ENCODE data around the gene SLC1A3.
A peak's percentile ranks its signal among the peaks of the same experiment; 100 is the strongest.

The SLC1A3 gene

DNA sequence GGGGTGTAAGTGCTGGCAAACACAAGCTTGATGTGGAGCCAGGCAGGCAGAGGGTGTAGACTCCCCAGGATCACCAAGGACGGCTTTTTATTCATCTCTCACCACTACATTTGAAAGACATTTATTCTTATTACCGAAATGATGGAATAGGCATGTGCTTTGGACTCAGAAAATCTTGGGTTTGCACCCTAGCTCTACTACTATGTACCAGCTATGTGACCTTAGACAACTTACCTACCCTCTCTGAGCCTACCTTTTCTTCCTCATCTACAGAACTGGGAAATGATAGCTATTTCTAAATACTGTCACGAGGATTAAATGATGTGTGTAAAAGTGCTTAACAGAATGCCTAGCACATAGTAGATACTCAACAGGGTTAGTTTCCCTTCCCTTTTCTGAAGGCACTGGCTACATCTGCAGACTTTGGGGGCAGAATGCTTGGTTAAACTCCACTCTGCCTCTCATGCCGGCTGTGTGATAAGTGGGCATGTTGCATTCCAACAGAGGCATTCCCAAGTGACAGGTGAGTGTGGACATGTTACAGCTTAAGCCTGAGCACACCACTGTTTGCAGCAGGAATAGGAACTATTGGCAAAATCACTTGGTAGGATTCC is 94.8 kb downstream of the SLC1A3 start:
- Histone ChIP-seq H3K4me3 (no peak overlapping the region), H3K27ac (no peak overlapping the region)

DNA sequence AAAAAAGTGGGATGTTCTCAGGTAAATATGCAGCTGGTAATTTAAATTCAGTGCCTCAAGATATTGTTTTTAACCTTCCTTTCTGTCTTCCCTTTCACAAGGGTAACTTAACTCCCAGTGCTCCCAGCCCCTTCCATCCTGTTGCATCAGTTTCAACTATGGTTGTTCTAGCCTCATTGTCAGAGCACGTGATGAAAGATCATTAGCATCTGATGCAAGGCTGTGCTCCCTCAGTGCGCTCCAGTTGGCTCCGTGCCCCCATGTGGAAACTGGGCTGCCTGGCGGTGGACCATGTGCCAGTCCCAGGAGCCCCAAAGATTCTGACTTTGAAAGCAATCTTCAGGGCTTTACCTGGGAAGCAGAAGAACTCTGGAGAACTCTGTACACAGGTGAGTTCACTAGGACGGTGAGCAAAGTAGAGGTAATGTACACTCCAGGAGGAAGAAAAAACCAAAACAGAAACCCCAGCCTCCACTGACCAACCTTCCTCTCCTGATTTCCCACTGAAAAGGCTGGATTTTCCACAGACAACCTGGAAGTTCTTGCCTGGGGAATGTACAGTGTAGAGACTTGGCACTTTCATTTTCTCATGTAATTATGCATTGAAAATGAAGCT is 96.9 kb downstream of the SLC1A3 start:
- Histone ChIP-seq H3K27ac (no peak overlapping the region), H3K4me3 (no peak overlapping the region)

DNA sequence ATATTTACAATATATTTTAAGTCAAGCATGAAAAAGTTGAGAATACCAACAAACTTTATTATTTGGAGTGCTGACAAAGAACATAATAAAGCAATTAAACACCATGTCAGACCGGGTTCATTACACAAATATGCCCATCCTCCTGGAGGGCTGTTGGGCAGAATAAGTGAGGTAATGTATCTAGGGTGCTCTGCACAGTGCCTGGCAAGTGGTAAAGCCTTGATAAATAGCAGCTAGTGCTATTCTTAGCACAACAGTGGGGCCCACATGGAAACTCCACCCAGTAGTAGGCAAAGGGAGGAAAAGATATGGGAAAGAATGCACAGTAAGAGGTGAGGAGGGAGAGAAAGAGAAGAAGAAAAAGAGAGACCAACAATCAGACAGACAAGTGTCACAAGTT is 97.7 kb downstream of the SLC1A3 start:
- Histone ChIP-seq H3K4me3 (no peak overlapping the region), H3K27ac (no peak overlapping the region)

DNA sequence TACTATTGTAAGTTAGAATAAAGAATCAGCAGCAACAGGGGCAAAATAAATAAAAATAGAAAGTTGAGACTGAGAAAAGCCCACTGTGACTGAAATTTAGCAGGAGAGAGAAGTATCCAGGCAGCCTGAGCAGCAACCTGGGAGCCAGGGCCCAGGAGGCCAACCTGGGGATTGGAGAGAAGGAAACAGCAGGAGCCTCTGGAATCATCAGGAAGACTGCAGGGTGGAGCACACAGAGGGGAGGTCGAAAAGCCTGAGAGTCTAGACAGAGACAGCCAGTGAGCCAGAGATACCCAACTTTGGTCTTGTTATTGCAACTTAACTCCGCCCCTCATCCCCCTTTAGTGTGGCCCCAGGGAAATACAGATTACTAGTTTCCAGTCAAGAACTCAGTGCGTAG is 98.6 kb downstream of the SLC1A3 start:
- Histone ChIP-seq H3K27ac (no peak overlapping the region), H3K4me3 (no peak overlapping the region)

DNA sequence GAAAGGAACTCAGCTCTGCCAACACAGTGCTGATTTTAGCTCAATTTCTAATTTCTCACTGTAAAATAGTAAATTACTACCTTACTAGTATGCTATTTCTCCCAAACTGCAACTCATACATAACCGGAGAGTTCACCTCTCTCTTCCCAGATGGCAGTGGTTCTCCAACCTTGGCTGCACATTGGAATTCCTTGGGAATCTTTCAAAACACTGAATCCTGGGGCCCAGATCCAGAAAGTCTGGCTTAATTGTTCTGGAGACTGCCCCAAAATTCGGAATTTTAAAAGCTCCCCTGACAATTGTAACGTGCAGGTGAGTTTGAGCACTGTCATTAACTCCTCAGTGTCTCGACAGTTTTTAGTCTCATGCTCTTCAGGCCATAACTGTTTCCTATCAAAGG is 100.3 kb downstream of the SLC1A3 start:
- Histone ChIP-seq H3K27ac (no peak overlapping the region), H3K4me3 (no peak overlapping the region)

DNA sequence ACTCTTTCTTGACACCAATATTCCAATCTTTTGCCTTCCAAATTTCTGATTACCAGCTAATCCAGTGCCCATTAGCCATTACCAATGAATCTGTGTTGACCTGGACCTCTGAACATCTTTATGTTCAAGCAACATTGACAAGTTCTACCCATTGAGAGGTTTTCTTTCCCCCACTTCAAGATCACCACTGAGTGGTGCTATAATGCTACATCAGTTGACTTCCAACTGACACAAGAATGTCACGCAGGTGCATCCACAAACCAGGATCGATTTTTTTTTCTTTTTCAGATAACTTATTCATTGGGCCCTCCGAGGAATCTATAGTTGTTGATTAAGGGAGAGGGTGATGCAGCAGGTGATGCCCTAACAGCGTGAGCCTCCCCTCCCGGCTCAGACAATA is 102.6 kb downstream of the SLC1A3 start:
- H3K4me3 ChIP-seq, result no peak overlapping the region
- no peak overlapping the region for H3K27ac ChIP-seq

DNA sequence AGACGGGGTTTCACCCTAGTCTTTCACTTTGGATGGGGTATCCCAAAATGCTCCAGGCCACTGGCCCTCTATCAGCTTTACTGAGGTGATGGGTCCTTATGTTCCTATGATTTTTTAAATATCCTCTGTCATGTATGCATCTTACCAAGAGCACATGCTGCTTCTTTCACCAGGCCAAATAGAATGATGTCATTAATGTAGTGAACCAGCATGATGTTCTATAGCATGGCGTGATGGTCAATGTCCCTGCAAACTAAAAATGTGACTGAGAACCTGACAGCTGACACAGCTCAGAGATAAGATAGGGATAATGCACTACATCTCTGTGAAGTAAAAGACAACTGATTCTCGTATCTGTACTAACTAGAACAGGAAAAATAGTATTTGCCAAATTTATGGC is 103.6 kb downstream of the SLC1A3 start:
- H3K4me3 ChIP-seq, result no peak overlapping the region
- no peak overlapping the region for H3K27ac ChIP-seq

DNA sequence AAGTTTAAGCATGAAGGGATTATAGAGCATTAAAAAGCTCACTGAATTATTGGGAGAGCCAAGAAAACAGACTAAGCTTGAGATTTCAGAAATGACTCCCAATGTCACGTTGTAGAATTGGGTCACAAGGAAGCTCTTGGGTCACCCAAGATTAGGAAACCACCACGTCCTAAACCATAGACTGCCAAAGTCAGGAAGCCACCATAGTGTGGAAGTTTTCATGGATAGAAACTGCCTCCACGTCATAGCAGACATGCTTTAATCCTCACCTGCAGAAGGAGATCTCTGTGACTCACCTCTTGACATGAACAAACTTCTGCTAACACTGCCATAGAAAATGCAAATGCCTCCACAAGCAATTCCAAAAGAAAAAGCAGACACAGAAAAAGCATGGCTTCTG is 106.3 kb downstream of the SLC1A3 start:
- H3K4me3 ChIP-seq, result no peak overlapping the region
- no peak overlapping the region for H3K27ac ChIP-seq

DNA sequence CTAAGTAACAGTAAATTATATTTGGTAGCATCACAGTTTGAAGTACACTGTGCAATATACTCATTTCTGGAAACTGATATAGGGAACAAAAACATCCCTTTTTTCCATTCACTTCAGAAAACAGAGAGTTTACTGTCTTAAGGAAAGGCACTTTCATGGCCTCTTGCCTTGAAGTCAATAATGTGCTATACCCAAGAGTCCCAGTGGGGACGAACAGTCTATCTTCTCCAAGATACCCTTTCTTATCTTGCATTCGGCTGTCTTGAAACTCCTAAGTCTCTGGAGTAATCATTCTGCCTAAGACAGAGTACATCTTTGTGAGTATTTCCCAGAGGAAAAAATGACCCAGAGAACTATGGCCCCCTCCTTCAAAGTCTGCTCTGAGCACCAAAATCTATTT is 107.1 kb downstream of the SLC1A3 start:
- Histone ChIP-seq H3K27ac (no peak overlapping the region), H3K4me3 (no peak overlapping the region)

DNA sequence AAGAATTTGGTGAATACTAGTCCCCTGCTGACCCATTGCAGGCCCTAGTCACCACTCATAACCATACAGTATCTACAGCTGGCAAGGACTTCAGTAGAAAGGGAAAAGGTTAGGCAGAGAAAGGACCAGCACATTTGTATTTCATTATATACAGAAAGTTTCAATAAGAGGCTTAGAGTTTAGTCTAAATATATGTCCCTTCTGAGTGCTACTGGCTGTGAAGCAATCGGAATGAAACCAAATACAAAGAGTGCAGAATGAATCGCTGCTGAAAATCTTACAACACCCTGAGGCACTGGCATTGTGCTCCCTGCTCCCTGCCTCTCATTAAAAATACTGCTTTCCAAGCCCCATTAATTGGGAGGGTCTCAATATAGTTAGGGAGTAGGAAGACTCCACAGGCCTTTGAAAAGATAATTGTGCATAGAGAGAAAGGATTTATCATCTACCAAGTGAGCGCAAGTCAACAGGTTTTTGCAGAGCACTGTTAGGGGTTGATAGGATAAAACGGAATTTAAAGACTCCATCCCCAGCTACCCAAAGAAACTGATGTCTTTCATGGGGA is 110.8 kb downstream of the SLC1A3 start:
- no peak overlapping the region for H3K4me3 ChIP-seq

DNA sequence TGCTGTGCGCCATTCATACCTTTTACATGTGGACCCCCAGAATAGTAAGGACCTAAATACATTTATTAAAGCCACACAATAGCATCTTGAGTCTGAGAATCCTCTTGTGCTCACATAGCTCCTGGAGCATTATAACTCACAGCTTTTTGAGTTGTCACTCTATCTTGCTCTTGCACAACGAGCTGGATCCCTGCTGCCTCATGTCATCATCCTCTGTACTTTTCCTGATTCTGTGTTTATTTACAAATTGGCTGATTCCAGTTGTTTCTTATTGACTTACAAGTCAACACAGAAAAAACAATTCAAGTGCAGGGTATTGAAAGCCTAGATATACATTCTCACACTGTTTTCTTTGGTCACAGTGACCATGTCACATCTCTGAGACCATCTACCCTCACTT is 112.9 kb downstream of the SLC1A3 start:
- no peak overlapping the region for H3K4me3 ChIP-seq
- no peak overlapping the region for H3K27ac ChIP-seq

More for the DNA sequence above, 110.8 kb downstream of the SLC1A3 start:
- no peak overlapping the region for H3K27ac ChIP-seq

DNA sequence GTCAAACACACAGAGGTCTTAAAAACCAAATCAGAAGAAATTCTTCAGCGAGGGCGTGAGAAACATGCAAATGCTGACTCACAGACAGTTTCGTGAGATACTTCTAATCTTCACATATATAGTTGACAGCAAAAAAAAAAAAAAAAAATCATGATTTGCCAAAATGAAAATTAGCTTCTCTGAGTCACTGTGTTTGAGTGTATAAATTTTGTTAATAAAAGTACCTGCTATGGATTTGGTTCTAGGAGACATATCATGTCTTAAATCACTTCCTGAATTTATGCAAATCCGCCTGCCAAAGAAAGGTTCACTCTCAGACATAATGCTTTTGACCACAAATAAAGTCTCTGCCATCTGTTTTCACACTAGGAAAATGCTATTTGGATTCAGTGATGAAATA is 114.3 kb downstream of the SLC1A3 start:
- Histone ChIP-seq H3K4me3 (no peak overlapping the region), H3K27ac (no peak overlapping the region)

DNA sequence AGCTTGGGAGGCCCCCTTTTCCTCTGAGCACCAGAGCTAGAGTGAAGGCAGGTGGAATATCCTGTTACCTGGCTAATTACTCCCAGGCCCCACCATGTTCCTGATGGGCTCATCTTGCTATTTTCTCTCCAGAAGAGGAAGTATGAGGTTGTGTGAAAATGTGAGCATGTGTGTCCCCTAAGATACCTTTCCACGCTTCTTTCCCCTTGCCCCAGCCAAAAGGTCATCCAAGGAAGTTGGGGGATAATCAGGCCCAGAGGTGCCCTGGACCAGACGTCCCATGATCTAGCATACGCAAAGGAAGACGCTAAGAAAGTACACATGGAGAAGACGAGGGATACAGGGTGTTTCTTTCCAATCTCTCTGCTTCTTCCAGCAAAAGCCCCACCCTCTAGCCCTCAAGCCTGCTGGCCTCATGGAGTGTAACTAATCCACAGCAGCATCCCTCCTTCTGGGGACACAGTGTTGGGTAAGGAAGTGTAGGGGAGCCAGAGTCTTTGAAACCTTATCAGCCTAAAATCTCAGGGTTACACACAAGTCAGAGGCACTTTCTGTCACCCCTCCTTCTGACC is 115.3 kb downstream of the SLC1A3 start:
- Histone ChIP-seq H3K4me3 (no peak overlapping the region), H3K27ac (no peak overlapping the region)

DNA sequence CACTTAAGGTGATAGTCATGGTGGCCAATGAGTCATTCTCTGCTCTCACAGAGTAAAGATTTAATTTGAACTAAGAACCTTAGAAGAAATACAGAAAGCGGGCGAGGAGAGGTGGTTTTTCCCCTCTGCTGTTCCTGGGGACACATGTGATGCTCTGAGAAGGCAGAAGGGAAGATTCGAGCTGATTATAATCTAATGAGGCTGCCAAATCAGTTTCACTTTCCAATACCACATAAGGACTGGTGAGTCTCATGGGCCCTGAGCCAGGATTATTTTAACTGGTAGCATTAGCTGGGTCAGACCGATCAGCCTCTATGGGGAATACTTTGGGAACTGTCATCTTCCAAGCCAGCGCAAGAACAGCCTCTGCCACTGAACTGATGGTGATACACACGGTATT is 116.5 kb downstream of the SLC1A3 start:
- no peak overlapping the region for H3K4me3 ChIP-seq
- H3K27ac ChIP-seq, result no peak overlapping the region

DNA sequence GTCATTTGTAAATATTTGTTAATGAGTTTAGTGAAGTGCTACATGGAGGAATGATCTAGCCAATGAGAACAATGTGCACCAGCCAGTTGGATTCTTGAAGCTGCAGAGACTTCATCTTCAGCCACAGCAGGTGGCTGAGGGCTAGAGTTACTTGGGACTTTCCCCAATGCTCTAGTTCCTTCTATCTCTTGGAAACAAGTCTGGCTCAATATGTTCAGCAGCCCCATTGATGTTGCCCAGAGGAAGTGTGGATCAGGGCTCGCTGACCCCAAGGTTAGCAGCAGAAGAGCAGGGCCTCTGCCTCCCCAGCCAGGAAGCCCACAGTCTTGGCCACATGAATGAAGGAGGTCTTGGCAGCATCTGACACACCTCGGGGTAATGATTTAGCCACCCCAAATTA is 117.5 kb downstream of the SLC1A3 start:
- Histone ChIP-seq H3K27ac (peak overlapping the region in 9 of 21 experiments; percentile 3 to 77 (median 37)), H3K4me3 (no peak overlapping the region)

DNA sequence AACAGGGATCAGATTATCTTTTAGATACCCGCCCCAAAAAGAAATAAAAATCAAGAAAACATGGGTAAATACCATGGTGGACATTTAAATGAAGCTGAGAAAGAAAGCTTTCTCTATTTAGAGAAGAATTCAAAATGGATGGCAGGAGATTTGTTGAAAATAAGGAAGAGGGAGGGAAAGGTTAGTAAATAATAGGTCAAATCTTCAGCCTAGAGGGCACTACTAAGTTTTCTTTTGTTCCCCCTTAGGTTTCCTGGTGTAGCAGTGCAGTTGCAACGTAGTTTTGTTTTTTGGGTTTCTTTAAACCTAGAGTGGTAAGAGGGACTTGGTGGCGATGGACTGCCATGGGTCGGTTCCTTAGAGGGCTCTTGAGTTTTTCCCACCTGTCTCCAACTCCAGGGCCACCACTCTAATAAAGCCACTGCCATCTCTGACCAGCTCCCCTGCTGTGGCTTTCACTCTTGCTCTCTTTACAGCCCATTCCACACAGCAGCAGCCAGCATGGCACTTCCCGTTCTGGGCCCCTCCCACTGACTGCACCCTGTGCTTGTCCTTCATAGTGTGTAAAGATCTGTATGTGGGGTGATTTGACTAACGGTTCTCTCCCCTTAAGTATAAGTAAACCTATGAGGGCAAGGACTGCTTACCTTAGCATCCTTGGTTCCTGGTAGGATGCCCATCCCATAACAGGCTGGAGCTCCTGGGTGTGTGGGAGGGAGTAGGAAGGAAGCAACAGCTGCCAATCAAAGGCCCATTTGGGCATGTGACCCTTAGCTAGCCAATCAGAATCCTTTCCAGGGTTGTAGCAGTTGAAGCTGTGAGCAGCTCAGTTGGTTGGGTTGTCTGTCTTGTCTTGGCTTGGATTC is 118.3 kb downstream of the SLC1A3 start:
- H3K27ac ChIP-seq, result peak overlapping the region in 12 of 21 experiments; percentile 3 to 77 (median 34)
- H3K4me3 ChIP-seq, result peak overlapping the region in 1 of 7 experiments; percentile 4

DNA sequence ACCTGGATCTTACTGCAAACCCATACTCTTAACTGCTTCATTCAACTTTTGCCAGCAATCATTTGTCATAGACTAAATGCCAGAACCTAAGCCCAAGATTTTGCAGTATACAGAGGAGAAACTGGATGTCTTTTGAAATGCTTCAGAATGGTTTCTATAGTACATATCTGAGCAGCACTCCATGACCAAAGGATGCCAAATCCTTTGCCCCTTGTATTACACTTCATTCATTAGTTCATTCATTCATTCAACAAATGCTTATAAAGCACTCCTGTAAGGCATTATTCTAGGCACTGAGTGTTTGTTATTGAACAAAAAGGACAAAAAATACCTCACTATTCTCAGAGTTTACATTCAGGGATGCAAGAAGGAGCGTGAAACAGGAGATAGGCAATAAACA is 119.9 kb downstream of the SLC1A3 start:
- Histone ChIP-seq H3K4me3 (no peak overlapping the region), H3K27ac (no peak overlapping the region)

DNA sequence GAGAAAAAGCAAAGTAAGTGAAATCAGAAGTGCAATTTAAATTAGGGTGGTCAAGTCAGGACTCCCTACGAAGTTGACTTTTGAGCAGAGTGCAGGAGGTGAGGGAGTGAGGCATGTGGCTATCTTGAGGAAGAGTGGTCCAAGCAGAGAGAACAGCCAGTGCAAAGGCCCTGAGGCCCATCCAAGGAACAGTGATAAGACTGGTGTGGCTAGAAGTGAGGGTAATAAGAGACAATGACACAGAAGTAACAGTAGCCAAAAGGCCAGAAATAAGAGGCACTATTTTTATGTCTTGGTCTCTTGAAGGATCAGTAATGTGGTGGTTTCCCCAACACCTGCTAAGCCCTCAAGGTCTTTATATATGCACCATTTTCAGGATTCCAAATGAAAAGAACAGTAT is 120.4 kb downstream of the SLC1A3 start:
- no peak overlapping the region for H3K4me3 ChIP-seq
- H3K27ac ChIP-seq, result no peak overlapping the region

DNA sequence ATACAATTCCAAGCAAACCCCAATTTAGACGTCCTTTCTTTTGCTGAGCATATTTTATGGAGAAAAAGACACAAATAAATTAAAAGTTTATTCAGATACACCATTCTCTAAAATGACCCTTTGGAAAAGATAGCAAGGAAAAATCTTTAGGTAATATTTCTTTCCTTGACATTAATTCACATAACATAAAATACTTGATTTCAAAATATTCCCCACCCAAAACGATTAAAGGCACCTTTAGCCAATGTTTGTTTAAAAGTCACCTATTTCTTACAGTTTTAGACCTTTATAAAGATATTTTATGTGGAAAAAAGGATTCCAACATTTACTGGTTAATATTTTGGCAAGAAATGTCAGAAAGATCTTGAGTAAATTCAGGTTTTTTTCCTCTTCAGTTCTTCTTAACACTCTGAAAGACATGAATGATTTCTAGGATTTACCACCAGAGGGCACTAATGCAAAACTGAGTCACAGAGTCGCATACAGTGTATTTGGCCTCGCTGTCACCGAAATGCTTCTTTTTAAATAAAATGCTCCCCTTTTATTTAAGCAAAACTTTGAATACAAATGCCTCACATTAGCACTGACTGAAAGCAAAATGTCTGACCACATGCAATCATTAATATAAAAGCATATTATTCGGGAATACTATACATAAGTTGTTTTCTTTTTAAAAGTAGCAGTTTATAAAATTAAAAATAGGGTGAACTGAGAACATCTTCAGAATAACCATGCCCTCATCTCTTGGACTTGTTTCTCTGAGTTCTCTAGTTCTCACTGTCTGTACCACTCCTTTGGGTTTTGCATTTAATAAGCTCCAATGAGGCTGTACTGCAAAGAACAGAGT is 122.5 kb downstream of the SLC1A3 start:
- H3K4me3 ChIP-seq, result no peak overlapping the region

More for the DNA sequence above, 122.5 kb downstream of the SLC1A3 start:
- no peak overlapping the region for H3K27ac ChIP-seq
